NCI-H345 treated with DMSO at 0.1 percent for 48 hours (cell line): Measurements from ENCODE around the gene OR4F6.

Experiments used
- DNase-seq: peaks from one replicate; lab custom pipeline; 2025; ENCODE audit not compliant: unreplicated experiment; lab: John Stamatoyannopoulos, UW

Gene OR4F6

DNA sequence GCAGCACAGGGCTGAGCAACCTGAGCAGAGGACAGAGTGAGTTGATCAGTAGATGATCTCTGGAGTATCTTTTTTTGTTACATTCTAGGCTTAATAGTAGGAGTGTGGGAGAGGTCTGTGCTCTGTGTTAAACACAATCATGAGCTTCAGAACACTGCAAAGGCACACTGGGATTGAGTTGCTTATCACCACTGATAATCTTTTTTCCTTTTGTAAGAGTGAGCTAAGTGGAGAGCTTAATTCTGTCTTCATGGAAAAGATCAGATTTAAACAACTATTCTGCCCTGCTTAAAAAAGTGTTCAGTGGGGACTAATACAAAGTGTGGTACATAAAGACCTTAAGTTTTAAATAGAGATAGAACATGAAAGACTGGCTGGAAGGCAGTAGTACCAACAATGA lies 1.1 kb downstream of the OR4F6 start:
- no peak for DNase-seq

DNA sequence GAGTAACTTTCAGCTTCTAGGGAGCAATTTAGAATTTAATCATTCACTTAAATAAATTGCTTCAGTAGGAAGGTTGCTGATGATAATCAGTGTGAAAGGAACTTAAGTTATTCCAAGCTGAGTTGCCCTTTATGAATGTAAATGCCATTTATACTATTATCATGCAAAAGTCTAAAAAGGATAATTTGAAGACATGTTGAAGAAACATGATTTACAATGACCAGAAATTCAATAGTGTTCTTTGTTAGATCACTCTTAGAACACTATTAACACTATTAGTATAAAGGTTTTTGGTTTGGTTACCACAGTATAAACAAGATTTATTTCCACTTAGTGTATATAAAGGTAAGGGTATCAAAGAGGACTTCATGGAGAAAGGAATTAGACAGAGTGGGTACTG lies 1.6 kb downstream of the OR4F6 start:
- DNase-seq, result no peak

DNA sequence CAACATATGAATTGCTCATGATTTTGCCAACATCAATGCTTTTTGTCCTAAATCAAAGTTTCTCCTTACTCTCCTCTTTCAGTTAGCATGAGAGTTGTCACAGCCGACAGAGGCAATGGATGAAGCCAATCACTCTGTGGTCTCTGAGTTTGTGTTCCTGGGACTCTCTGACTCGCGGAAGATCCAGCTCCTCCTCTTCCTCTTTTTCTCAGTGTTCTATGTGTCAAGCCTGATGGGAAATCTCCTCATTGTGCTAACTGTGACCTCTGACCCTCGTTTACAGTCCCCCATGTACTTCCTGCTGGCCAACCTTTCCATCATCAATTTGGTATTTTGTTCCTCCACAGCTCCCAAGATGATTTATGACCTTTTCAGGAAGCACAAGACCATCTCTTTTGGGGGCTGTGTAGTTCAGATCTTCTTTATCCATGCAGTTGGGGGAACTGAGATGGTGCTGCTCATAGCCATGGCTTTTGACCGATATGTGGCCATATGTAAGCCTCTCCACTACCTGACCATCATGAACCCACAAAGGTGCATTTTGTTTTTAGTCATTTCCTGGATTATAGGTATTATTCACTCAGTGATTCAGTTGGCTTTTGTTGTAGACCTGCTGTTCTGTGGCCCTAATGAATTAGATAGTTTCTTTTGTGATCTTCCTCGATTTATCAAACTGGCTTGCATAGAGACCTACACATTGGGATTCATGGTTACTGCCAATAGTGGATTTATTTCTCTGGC lies 2.5 kb downstream of the OR4F6 start:
- DNase-seq, result no peak

DNA sequence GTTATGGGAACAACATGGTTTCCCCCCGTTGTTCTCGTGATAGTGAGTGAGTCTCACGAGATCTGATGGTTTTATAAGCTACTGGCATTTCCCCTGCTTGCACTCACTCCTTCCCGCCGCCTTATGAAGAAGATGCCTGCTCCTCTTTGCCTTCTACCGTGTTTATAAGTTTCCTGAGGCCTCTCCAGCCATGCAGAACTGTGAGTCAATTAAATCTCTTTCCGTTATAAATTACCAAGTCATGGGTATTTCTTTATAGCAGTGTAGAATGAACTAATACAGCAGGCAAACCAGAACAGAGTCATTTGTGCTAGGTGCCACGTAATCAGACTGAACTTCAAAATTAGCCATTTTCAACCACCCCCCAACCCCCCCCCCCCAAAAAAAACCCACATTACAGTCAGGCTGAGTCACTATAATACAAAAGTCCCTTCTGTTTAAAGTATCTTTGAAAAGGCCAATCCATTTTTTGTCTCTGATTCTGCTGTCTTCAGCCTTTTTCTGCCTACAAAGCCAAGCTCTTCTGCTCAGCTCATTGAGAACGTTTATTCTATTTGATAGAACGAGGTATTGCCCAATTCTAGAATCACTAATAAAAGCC lies 4.1 kb downstream of the OR4F6 start:
- no peak for DNase-seq

DNA sequence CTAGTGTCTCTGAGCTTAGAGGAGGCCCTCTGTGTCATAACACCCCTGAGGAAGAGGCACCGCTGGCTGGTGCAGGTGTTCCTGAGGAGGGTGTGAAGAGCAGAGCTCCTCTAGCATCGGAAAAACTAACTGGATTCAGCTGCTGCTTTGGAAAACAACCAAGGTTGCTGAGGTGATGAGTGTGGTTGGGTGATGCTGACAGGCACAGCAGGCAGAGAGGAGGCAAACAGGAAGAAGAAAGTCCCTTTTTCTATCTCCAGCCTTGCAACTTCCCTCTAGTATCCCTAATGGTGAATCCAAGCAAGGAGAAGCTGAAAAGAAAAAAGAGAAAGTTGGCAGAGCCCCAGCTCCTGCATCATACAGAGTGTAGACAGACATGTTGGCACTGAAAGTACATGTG lies 4.9 kb downstream of the OR4F6 start:
- DNase-seq, result no peak

DNA sequence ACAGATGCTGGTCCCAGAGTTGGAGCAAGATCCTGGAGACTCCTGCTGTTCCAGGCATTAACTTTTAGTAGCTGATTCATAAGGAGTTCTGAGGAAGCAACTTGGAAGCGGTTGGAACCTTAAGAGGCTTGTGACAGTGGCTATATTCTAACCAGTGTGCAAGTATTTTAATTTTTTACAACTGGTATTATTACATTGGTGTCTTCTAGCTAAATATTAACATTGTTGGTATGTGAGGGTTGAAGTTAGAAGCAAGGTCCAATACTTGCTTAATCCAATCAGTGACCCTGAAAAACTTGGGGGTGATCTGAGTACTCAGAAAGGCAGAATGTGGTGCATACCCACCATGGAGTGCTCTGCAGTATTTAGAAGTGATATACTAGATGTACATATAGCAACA lies 7.1 kb downstream of the OR4F6 start:
- DNase-seq, result no peak

DNA sequence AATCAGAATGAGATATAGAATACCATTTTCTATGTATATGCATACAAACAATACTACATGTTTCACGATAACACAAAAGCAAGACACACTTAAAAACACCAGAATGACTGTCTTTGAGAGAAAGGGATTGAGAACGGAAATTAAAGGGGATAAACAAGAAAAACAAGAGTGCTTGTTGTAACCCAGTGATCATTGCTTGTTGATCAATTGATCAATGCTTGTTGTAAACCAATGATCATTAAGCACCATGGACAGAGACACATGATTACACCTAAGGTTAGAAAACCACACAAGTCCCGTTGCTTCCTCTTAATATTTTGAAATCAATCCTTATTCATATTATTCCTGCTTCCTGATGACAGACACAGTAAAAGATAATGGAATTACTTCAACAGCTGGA lies 7.6 kb downstream of the OR4F6 start:
- no peak for DNase-seq

DNA sequence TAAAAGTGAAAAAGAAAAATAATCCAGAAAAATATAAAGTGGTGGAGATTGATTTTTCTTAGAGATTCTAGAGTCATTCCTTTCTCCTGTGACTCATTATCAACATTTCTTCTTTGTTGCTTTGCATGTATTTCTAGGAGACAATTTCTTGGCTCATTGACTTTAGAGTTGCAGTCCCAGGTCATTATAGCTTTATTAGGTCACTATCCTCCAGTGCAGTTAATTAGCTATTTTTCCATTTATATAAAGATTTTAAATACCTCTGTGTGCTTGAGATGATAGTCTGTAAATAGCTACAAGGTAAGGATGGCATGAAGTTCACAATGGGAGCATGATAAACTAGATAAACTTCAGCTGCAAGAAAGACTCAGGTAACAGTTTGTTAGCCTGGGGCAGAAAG lies 8.6 kb downstream of the OR4F6 start, which contains the start of gene OR4F15:
TSS of gene OR4F15 (plus strand) at position 301 of the 400 bp plus-strand sequence. CDS start 5,985 bp downstream, outside the sequence.
- DNase-seq, result no peak

DNA sequence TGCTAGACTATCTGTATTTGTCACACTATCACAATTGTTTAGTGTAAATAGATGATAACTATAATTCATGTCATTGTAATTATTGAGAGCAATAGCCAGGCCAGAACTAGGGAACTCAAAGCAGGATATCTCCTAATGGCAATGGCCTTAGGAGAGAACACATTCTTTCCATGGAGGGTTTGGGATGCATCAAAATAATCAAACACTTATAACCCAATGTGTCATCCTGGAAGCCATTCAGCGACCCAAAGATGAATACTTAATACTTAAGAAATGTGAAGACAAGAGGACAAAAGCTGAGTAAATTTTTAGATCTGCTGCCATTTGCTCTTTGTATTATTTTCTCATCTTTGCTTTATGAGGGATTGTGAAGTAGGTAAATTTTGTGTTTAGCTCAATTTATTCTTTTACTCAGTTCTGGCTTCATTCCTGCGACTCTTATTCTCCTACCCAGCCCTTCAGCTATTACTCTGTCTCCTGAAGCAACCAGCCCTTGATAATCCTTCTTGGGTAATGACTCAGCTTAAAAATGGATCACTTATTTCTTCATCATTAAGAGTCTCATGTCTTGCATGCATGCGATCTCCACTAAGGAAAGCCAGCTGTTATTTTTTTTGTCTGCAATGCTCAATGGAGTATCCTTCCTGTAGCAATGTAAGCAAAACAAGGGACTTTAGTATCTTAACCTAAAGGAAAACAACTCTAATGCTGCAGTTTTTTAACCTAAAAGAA lies 10.7 kb downstream of the OR4F6 start:
- no peak for DNase-seq

DNA sequence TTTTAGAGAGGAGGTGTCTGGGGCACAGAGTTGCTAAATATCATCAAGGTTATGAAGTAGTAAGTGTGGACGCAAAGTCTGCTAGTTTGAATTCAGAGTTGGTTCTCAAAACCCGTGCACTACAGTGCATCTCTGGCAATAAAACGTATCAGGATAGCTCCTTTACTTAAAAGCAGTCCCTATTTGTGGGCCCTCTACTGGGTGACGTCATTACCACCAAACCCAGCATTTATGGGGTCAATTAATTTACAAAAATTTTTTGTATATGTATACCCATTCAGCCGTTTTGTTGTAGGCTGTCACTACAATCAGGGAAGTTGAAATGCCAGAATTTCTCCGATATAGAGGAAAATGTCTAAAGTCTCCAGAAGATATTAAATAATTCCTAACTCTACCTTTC lies 17.5 kb downstream of the OR4F6 start:
- no peak for DNase-seq

DNA sequence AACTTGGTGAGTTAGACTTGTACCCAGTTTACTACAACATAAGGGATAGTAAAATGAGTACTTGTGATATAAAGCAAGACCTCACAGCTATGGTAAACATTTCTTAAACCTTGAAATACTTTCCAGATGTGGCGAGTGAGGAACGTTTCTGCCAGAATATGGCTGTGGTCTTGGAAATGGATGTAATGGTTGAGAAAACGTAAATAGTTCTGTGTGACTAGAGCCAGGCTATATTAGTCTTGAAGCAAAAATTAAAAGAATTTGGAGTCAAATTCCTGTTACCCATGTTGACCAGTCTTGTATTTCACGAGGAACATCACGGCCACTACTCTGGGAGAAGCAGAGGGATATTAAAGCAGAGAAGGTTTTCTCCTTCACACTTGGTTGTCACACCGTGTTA lies 23.9 kb downstream of the OR4F6 start:
- no peak for DNase-seq

DNA sequence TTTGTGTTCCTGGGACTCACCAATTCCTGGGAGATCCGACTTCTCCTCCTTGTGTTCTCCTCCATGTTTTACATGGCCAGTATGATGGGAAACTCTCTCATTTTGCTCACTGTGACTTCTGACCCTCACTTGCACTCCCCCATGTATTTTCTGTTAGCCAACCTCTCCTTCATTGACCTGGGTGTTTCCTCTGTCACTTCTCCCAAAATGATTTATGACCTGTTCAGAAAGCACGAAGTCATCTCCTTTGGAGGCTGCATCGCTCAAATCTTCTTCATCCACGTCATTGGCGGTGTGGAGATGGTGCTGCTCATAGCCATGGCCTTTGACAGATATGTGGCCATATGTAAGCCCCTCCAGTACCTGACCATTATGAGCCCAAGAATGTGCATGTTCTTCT lies 25.5 kb downstream of the OR4F6 start:
- DNase-seq, result no peak

DNA sequence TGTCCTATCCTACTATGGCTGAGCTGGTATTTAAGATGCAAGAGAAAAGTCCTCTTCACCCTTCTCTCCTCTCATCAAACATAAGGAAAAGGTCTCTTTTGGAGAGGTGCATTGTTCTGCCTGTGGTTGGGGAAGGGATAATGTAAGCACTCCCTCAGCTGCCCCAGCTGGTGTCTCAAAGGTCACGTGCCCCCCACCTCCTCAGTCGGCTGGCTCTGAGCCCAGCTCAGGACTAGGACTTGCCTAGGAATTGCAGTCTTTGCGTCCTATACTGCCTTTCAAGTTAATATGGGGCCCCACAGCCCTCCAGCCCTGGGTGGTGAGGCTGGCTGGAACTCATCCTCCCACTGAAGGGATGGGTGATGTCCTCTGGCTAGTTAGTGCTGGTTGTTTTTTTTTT lies 38.3 kb downstream of the OR4F6 start:
- DNase-seq, result no peak

DNA sequence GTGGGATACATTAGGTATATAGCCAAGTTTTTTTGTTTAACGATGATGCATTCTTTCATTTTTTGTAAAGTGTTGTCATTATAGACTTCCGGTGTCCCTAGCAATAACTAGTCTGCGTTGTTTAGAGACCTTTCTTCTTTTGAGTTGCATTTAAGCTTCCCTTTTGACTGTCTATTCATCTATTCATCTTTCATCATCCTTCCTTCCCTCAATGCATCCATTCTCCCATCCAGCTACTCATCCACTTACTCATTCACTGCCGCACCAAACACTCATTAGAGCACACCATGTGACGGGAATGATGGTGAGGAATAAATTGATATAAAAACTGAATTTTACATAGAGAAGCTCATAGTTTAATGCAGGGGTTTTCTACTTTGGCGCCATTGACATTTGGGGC lies 41.6 kb downstream of the OR4F6 start:
- no peak for DNase-seq

DNA sequence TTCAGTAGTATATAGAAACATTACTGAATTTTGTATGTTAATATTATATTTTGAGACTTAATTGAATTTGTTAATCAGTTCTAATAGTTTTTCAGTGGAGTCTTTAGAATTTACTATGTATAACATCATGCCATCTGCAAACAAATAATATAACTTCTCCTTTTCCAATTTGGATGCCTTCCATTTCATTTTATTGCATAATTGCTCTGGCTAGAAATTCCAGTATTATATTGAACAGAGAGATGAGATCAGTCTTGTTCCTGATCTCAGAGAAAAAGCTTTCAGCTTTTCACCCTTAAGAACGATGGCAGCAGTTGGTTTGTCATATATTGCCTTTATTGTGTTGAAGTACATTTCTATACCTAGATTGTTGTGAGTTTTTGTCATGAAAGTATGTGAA lies 49.0 kb downstream of the OR4F6 start:
- no peak for DNase-seq
